ENCODE data around the gene CNTNAP2.

GRCh38 chr7:147249956-147250355, 1133.4 kb downstream of the CNTNAP2 start:
- TF ChIP-seq ZNF518A (tag by site-specific recombination; conservative IDR thresholded peaks at IDR 0.05; ENCODE audit: low read depth) (no peak), ZBTB21 (tag by site-specific recombination; IDR thresholded peaks at IDR 0.05) (no peak), ZBTB17 (tag by site-specific recombination; IDR thresholded peaks at IDR 0.05) (no peak), CTCF (tag by site-specific recombination; IDR thresholded peaks at IDR 0.05) (no peak)
